PFSK-1 (cell line): ENCODE data around the gene SLC38A3.
A peak's percentile ranks its signal among the peaks of the same experiment; 100 is the strongest.

Experiments
- FOXP2 ChIP-seq: optimal IDR thresholded peaks from 2 replicates; pipeline ENCODE3; 2011; ENCODE audit warnings: borderline replicate concordance, control low read depth, inconsistent platforms; ENCODE audit not compliant: insufficient read depth; ENCODE audit errors: extremely low read length, extremely low read depth
- POLR2AphosphoS5 ChIP-seq: IDR thresholded peaks from 2 replicates; pipeline ENCODE4 v1.6.1; 2012; ENCODE audit warnings: low read depth, mild to moderate bottlenecking, control low read depth, low read length, moderate library complexity
- REST ChIP-seq, 2 experiments: IDR thresholded peaks; 2 replicates each; pipeline versions ENCODE4 v1.6.1 to v1.8.0; 2011 to 2012; ENCODE audit warnings: low read depth in 2 of 2, low read length in 2 of 2, control low read depth in 1 of 2, inconsistent platforms in 1 of 2, mild to moderate bottlenecking in 1 of 2, moderate library complexity in 1 of 2; ENCODE audit not compliant: insufficient read depth in 1 of 2
- SIN3A ChIP-seq: IDR thresholded peaks from 2 replicates; pipeline ENCODE4 v1.6.1; 2012; ENCODE audit warnings: mild to moderate bottlenecking, low read length, moderate library complexity, borderline replicate concordance; ENCODE audit not compliant: insufficient read depth
- TAF1 ChIP-seq: IDR thresholded peaks from 2 replicates; pipeline ENCODE4 v1.6.1; 2012; ENCODE audit warnings: low read length, control low read depth, borderline replicate concordance; ENCODE audit not compliant: insufficient read depth

GRCh38 chr3:50246517-50246954 is 41.5 kb downstream of the SLC38A3 start:
- TF ChIP-seq FOXP2 (no peak), REST (IDR thresholded peaks at IDR 0.05; ENCODE audit: insufficient read depth in 1 of 2, low read depth in 2 of 2, low read length in 2 of 2) (no peak), TAF1 (no peak), POLR2AphosphoS5 (no peak), SIN3A (0 out of 2 replicates have a peak, but pooled peaks have one; percentile 58)
